Activated CD4-positive, alpha-beta memory T cell treated with anti-CD3 and anti-CD28 coated beads for 36 hours (primary cell): ENCODE measurements around the gene PPP1R12A. TPM values are rescaled to one million over a fixed set of nuclear protein-coding genes. Genes with fewer than 3 reads are reported as not detected.
"Not testable (repeated sequence)": the region's sequence is repeated elsewhere in the genome, so short reads cannot be mapped to it uniquely, and the experiment has no call there.

Experiments used
- CTCF ChIA-PET: fragments of 350-600 bp; sonication (Branson Sonifier 250); formaldehyde crosslinking; loops from one replicate; lab custom pipeline; 2021; ENCODE audit warnings: antibody characterized with exemption, inconsistent platforms; lab: Charles Lee
- POLR2A ChIA-PET: fragments of 350-600 bp; sonication (Branson Sonifier 250); formaldehyde crosslinking; loops from one replicate; lab custom pipeline; 2021; ENCODE audit warnings: antibody characterized with exemption; lab: Charles Lee
- DNase-seq: peaks from one replicate; pipeline ENCODE4 v3.0.0-alpha.2; 2020
- H3K27ac Mint-ChIP-seq: one replicate; pipeline ENCODE4 v1.8.0; 2021; ENCODE audit warnings: mixed read lengths
- H3K27me3 Mint-ChIP-seq: one replicate; pipeline ENCODE4 v1.8.0; 2021; ENCODE audit warnings: mixed read lengths
- H3K36me3 Mint-ChIP-seq: one replicate; pipeline ENCODE4 v1.8.0; 2021; ENCODE audit warnings: mixed read lengths
- H3K4me1 Mint-ChIP-seq: one replicate; pipeline ENCODE4 v1.8.0; 2021; ENCODE audit warnings: low read depth, mixed read lengths
- H3K4me3 Mint-ChIP-seq: one replicate; pipeline ENCODE4 v1.8.0; 2021; ENCODE audit warnings: mild to moderate bottlenecking, mixed read lengths
- H3K9me3 Mint-ChIP-seq: one replicate; pipeline ENCODE4 v1.8.0; 2021; ENCODE audit warnings: mixed read lengths
- intact Hi-C: fragments of 100-400 bp; cut with micrococcal nuclease; formaldehyde crosslinking; loops from one replicate; pipeline ENCODE4 v1.15.1; 2023
- total RNA-seq, 2 experiments: library from RNA; stranded (reverse); gene quantifications; one replicate each; pipeline ENCODE4 v1.2.3, GENCODE V29; 2021

PPP1R12A gene
- total RNA-seq, 2 experiments from 2014 or later, result 74.5 to 75.7 TPM

DNA sequence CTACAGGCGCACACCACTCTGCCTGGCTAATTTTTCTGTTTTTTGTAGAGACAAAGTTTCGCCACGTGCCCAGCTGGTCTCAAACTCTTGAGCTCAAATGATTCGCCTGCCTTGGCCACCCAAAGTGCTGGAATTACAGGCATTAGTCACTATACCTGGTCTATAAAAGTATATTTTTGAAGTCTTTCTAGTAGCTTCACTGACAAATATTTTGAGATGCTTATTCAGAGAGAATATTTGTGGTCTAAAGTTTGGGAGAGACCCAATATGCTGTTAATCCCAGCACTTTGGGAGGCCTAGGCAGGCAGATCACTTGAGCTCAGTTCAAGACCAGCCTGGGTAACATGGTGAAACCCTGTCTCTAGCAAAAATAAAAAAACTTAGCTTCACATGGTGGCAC lies 22.0 kb upstream of the PPP1R12A start:
- intact Hi-C loops, result no loop called here
- ChIA-PET CTCF (no interaction called here), POLR2A (no interaction called here)
- no peak for DNase-seq
- Mint-ChIP-seq H3K36me3 (peaks cover 5% of the 10 kb centered on the region), H3K27ac (no peak overlapping the region), H3K27me3 (peaks cover 5% of the 10 kb centered on the region), H3K9me3 (peaks cover 14% of the 10 kb centered on the region), H3K4me3 (no peak overlapping the region), H3K4me1 (no peaks in the 10 kb centered on the region)

DNA sequence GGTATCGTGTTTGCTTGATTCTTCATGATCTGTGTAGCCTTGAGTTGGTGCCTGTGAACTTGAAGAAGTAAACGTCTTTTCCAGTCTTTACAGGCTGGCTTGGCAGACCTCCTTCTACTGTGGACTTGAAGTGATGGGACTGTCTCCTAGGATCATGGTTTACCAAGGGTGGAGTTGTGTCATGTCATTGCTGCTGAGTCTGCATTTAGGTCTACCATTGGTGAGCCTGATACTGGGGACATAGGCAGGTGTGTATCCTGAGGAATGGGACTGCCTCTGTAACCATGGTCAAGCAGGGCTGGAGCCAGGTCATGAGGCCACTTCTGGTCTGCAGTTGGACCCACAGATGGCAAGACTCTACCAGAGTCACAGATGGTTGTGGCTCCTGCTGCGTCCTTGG lies 20.7 kb upstream of the PPP1R12A start:
- POLR2A ChIA-PET, result no interaction called here
- no peak overlapping the region for H3K27ac Mint-ChIP-seq
- no peak overlapping the region for H3K4me3 Mint-ChIP-seq
- peaks cover 5% of the 10 kb centered on the region for H3K36me3 Mint-ChIP-seq
- peaks cover 14% of the 10 kb centered on the region for H3K9me3 Mint-ChIP-seq
- intact Hi-C loops, result no loop called here
- CTCF ChIA-PET, result no interaction called here
- no peak for DNase-seq
- H3K27me3 Mint-ChIP-seq, result peaks cover 4% of the 10 kb centered on the region
- H3K4me1 Mint-ChIP-seq, result no peaks in the 10 kb centered on the region

DNA sequence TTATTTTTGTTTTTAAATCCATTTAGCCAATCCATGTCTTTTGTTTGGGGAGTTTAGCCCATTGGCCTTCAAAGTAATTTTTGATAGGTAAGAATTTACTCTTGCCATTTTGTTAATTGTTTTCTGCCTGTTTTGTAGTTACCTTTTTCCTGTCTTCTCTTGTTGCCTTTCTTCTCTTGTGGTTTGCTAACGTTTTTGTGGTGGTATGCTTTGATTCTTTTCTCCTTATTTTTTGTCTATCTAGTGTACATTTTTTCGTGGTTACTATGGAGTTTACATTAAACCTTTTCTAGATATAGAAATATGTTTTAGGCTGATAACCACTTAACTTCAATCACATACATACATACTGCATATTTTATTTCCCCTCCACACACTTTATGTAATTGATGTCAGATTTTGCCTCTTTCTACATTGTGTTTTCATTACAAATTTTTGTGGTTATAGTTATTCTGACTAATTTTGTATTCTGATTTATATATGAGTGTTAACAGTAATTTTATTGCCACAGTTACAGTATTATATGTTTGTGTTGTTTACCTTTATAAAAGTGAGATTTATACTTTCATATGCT lies 19.2 kb upstream of the PPP1R12A start:
- Mint-ChIP-seq H3K4me3 (no peak overlapping the region), H3K27ac (no peak overlapping the region), H3K9me3 (peaks cover 14% of the 10 kb centered on the region), H3K27me3 (peaks cover 4% of the 10 kb centered on the region), H3K36me3 (peaks cover 5% of the 10 kb centered on the region), H3K4me1 (no peaks in the 10 kb centered on the region)
- ChIA-PET CTCF (no interaction called here), POLR2A (no interaction called here)
- no peak for DNase-seq
- intact Hi-C loops, result no loop called here

GRCh38 chr12:79949098-79949497 lies 14.2 kb upstream of the PPP1R12A start:
- Mint-ChIP-seq H3K4me1 (no peaks in the 10 kb centered on the region), H3K27me3 (peaks cover 4% of the 10 kb centered on the region), H3K4me3 (no peak overlapping the region), H3K27ac (no peak overlapping the region), H3K9me3 (no peaks in the 10 kb centered on the region), H3K36me3 (no peaks in the 10 kb centered on the region)
- POLR2A ChIA-PET, result no interaction called here
- DNase-seq, result no peak
- CTCF ChIA-PET, result no interaction called here
- intact Hi-C loops, result no loop called here

DNA sequence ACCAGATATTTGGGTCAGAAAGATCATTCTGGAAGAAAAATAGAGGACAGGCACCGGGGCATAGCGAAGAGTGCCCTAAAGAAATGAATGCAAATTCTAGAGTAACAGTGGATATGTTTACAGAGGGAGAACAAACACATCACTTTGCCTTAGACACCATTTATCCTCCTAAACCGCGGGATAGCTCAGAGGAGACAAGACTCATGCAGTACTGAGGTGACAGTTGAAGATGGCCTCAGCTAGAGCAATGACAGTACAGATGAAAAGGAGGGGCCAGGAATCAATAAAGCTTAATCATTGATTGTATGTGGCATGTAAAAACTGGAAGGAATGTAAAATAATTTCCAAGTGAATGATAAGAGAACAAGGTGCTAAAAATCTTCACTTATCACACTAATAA lies 10.5 kb upstream of the PPP1R12A start:
- H3K36me3 Mint-ChIP-seq, result no peaks in the 10 kb centered on the region
- intact Hi-C loops, result no loop called here
- ChIA-PET POLR2A (no interaction called here), CTCF (interaction anchor here (1.0 kb wide), 1 partner anchor 59 kb away, joined by 3 read pairs; no protein-coding TSS in a partner anchor)
- no peak overlapping the region for H3K27ac Mint-ChIP-seq
- H3K27me3 Mint-ChIP-seq, result no peaks in the 10 kb centered on the region
- no peaks in the 10 kb centered on the region for H3K4me1 Mint-ChIP-seq
- DNase-seq, result no peak
- H3K9me3 Mint-ChIP-seq, result no peaks in the 10 kb centered on the region
- H3K4me3 Mint-ChIP-seq, result no peak overlapping the region

DNA sequence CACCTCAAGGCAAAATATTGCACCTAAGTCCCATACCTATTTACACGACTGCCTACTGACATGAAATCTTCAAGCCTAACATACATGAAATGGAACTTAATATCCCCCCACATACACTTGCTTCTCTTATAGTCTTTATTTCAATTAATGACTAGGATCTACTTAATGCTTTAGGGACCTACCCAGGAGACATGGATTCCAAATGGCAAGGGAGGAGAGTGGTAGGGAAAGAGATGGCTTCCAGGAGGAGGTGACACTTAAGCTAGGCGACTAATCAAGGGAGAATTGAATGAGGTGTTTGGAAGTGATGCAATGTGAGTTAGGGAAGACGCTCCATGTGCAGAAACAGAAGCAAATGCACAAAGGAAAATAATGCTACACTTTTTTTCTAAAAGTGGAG lies 9.7 kb upstream of the PPP1R12A start:
- ChIA-PET CTCF (interaction anchor here (1.0 kb wide), 1 partner anchor 58 kb away, joined by 3 read pairs; no protein-coding TSS in a partner anchor), POLR2A (no interaction called here)
- DNase-seq, result no peak
- Mint-ChIP-seq H3K9me3 (no peaks in the 10 kb centered on the region), H3K4me3 (no peak overlapping the region), H3K36me3 (no peaks in the 10 kb centered on the region), H3K27me3 (no peaks in the 10 kb centered on the region), H3K27ac (no peak overlapping the region), H3K4me1 (no peaks in the 10 kb centered on the region)
- intact Hi-C loops, result no loop called here

DNA sequence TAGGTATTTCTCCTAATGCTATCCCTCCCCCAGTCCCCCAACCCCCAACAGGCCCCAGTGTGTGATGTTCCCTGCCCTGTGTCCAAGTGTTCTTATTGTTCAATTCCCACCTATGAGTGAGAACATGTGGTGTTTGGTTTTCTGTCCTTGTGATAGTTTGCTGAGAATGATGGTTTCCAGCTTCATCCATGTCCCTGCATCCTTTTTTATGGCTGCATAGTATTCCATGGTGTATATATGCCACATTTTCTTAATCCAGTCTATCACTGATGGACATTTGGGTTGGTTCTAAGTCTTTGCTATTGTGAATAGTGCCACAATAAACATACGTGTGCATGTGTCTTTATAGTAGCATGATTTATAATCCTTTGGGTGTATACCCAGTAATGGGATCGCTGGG lies 7.9 kb upstream of the PPP1R12A start:
- POLR2A ChIA-PET, intact Hi-C loops, H3K4me3 Mint-ChIP-seq, CTCF ChIA-PET, H3K27me3 Mint-ChIP-seq, H3K9me3 Mint-ChIP-seq, H3K36me3 Mint-ChIP-seq, DNase-seq, H3K27ac Mint-ChIP-seq, H3K4me1 Mint-ChIP-seq: not testable (repeated sequence)

DNA sequence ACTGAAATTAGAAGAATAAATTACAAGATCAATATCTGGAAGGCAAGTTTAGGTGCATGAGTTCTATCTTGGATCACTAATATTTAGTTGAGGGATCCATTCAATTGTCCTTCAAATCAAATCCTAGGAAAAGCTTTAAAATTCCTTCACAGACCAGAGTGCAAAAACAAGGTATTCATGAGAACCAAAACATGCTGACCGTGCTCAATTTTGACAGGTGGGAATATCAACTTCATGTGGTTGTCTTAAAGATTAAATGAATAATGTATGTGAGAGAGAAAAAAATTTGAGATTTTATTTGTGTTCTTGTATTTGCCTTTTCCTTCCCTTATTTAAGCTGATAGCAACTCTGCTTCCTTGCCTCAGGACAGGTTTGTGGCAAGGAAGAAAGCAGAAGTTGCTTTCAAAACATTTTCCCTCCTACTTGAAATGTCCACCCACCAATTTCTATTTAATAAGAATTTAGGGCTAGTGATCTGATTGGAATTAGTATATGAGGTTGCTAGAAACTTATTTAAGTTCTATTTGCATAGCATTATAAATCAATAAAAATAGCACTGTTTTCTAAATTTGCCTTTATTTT lies 4.9 kb upstream of the PPP1R12A start:
- Mint-ChIP-seq H3K4me1 (peaks cover 11% of the 10 kb centered on the region), H3K9me3 (no peaks in the 10 kb centered on the region), H3K36me3 (peaks cover 3% of the 10 kb centered on the region), H3K4me3 (no peak overlapping the region), H3K27ac (no peak overlapping the region), H3K27me3 (no peaks in the 10 kb centered on the region)
- CTCF ChIA-PET, result no interaction called here
- DNase-seq, result no peak
- POLR2A ChIA-PET, result no interaction called here
- intact Hi-C loops, result no loop called here

DNA sequence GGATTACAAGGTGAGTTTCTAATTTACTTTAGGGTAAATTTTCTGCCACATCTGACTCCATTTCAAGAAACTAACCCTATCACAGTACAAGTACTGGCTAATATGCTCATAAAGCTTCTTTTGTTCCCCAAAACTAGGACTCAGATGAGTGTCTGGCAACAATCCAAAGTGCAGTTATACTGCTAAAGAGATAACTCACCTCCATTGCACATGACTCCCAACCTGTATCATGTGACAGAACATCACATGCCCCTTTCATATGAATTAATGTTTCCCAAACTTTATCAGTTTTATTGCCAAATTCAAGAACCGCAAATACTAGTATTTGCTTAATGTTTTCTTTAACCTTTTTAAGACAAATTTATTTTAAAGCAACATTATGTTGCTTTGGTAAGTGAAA lies 3.9 kb upstream of the PPP1R12A start:
- POLR2A ChIA-PET, result no interaction called here
- H3K4me1 Mint-ChIP-seq, result peaks cover 11% of the 10 kb centered on the region
- peaks cover 8% of the 10 kb centered on the region for H3K36me3 Mint-ChIP-seq
- no peak overlapping the region for H3K27ac Mint-ChIP-seq
- H3K9me3 Mint-ChIP-seq, result no peaks in the 10 kb centered on the region
- intact Hi-C loops, result no loop called here
- no peak for DNase-seq
- CTCF ChIA-PET, result no interaction called here
- H3K27me3 Mint-ChIP-seq, result no peaks in the 10 kb centered on the region
- H3K4me3 Mint-ChIP-seq, result no peak overlapping the region

DNA sequence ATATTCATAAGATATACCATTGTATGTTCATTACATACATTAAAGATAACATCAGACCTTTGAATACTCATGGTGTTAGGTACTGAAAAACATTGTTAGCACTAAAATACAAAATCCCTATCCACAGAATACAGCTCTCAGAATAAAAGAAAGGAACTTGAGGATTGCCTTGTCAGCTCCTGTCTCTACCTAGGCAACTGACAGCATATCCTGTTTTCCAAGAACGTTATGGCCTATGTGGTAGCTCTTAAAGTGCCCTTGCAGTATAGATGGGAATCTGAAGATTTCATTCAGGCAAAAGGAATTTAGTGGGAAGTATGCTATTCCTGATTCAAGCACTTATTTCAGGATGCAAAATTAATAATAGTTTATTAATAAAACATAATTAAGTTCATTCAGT lies 1.8 kb upstream of the PPP1R12A start:
- no peaks in the 10 kb centered on the region for H3K27me3 Mint-ChIP-seq
- DNase-seq, result no peak
- H3K4me1 Mint-ChIP-seq, result peaks cover 27% of the 10 kb centered on the region
- H3K9me3 Mint-ChIP-seq, result no peaks in the 10 kb centered on the region
- intact Hi-C loops, result no loop called here
- ChIA-PET POLR2A (no interaction called here), CTCF (no interaction called here)
- no peak overlapping the region for H3K27ac Mint-ChIP-seq
- H3K36me3 Mint-ChIP-seq, result peaks cover 9% of the 10 kb centered on the region
- no peak overlapping the region for H3K4me3 Mint-ChIP-seq

- CTCF ChIA-PET, result interaction anchor here (0.6 kb wide), 1 partner anchor 48 kb away, joined by 3 read pairs; no protein-coding TSS in a partner anchor
- Mint-ChIP-seq H3K27me3 (no peaks in the 10 kb centered on the region), H3K4me3 (peak overlapping the region; percentile 85), H3K36me3 (peaks cover 9% of the 10 kb centered on the region), H3K4me1 (peaks cover 30% of the 10 kb centered on the region), H3K27ac (peak overlapping the region; percentile 99), H3K9me3 (no peaks in the 10 kb centered on the region)
- POLR2A ChIA-PET, result interaction anchor here (0.7 to 1.0 kb wide), 2 partner anchors 9 to 49 kb away, joined by 3 read pairs; no protein-coding TSS in a partner anchor
- intact Hi-C loops, result loop anchor here (1.0 to 2.0 kb wide), 3 partner anchors 48 to 251 kb away; no protein-coding TSS in a partner anchor
- no peak for DNase-seq
Measured at GRCh38 chr12:79935624-79936345, 888 bp upstream of the PPP1R12A start.

DNA sequence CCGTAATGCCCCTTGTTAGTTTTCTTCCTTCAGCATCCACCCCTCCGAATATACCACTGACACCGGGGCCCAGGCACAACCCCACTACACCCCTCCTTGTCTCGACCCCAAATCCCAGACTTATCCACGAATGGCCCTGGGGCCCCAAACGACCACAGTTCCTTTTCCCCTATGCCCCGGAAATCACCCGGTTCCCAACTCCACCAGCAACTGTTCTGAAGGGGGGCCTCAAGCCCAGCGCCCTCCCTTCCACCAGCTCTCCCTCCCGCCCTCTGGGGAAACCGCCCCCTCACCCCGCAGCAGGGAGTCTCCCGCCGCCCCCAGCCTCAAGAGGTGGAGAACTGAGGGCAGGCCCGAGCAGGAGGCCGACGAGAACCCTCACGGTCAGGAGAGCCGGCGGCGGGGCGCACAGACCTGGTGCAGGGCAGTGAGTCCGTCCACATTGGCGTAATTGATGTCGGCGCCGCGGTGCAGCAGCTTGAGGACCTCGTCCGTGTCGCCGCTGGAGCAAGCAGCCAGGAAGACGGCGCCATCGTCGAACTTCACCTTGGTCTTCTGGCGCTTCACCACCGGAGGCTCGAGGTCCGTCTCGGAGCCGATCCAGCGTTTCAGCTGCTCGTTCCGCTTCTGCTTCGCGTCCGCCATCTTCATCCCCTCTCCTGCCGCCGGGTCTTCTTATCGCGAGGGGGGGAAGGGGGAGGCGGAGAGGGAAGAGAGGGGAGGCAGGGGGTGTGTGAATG lies 446 bp downstream of the PPP1R12A start:
- Mint-ChIP-seq H3K27me3 (no peaks in the 10 kb centered on the region), H3K36me3 (peaks cover 9% of the 10 kb centered on the region), H3K9me3 (no peaks in the 10 kb centered on the region), H3K27ac (peak overlapping the region; percentile 99), H3K4me1 (peaks cover 38% of the 10 kb centered on the region), H3K4me3 (peak overlapping the region; percentile 85)
- intact Hi-C loops, result loop anchor here (1.0 to 2.0 kb wide), 3 partner anchors 47 to 252 kb away; no protein-coding TSS in a partner anchor
- DNase-seq, result peak; percentile 72
- CTCF ChIA-PET, result interaction anchor here (0.6 to 1.8 kb wide), 2 partner anchors 48 to 98 kb away, joined by 3 to 11 read pairs; no protein-coding TSS in a partner anchor
- POLR2A ChIA-PET, result interaction anchor here (1.0 to 1.1 kb wide), 3 partner anchors 9 to 87 kb away, joined by 3 read pairs; no protein-coding TSS in a partner anchor
